Neural crest cell (in vitro differentiated cells): Measurements from ENCODE around the gene HTRA2. TPM values are rescaled to one million over a fixed set of nuclear protein-coding genes. Genes with fewer than 3 reads are reported as not detected.
A peak's percentile ranks its signal among the peaks of the same experiment; 100 is the strongest.
"Not testable (repeated sequence)": the region's sequence is repeated elsewhere in the genome, so short reads cannot be mapped to it uniquely, and the experiment has no call there.

ENCODE experiments used
- DNase-seq: peaks from one replicate; pipeline ENCODE4 v3.0.0; 2021; ENCODE audit warnings: low read depth, mixed read lengths, low spot score
- H3K27ac Mint-ChIP-seq: one replicate; pipeline ENCODE4 v1.8.0; 2021; ENCODE audit warnings: mild to moderate bottlenecking, mixed read lengths; ENCODE audit not compliant: unreplicated experiment
- H3K27me3 Mint-ChIP-seq: 2 replicates; pipeline ENCODE4 v1.8.0; 2021; ENCODE audit warnings: low read depth, mild to moderate bottlenecking, mixed read lengths
- H3K36me3 Mint-ChIP-seq: 2 replicates; pipeline ENCODE4 v1.8.0; 2021; ENCODE audit warnings: low read depth, mild to moderate bottlenecking, mixed read lengths
- H3K4me1 Mint-ChIP-seq: 2 replicates; pipeline ENCODE4 v1.8.0; 2021; ENCODE audit warnings: mixed read lengths
- H3K4me3 Mint-ChIP-seq: one replicate; pipeline ENCODE4 v1.8.0; 2021; ENCODE audit warnings: mild to moderate bottlenecking, mixed read lengths
- H3K9me3 Mint-ChIP-seq: 2 replicates; pipeline ENCODE4 v1.8.0; 2021; ENCODE audit warnings: mixed read lengths
- CTCF ChIP-seq: fragments of 200-600 bp; sonication (generic); conservative IDR thresholded peaks from 2 replicates; pipeline ENCODE4 v1.5.0; 2021; ENCODE audit warnings: antibody characterized with exemption, mild to moderate bottlenecking
- total RNA-seq: library from RNA; stranded (reverse); gene quantifications from 2 replicates; pipeline ENCODE4 v1.2.1, GENCODE V29; 2021

HTRA2 gene
- total RNA-seq, 1 donor from 2014 or later, result 44.7 TPM

GRCh38 chr2:74556159-74556558 is 26.4 kb downstream of the HTRA2 start:
- H3K27me3 Mint-ChIP-seq, result peaks cover 19% of the 10 kb centered on the region
- no peaks in the 10 kb centered on the region for H3K9me3 Mint-ChIP-seq
- H3K36me3 Mint-ChIP-seq, result peaks cover 7% of the 10 kb centered on the region
- H3K4me1 Mint-ChIP-seq, result peaks cover 25% of the 10 kb centered on the region
- TF ChIP-seq CTCF, result no peak
- H3K27ac Mint-ChIP-seq, result peak overlapping the region; percentile 75
- H3K4me3 Mint-ChIP-seq, result peak overlapping the region; percentile 72
- DNase-seq, result no peak

DNA sequence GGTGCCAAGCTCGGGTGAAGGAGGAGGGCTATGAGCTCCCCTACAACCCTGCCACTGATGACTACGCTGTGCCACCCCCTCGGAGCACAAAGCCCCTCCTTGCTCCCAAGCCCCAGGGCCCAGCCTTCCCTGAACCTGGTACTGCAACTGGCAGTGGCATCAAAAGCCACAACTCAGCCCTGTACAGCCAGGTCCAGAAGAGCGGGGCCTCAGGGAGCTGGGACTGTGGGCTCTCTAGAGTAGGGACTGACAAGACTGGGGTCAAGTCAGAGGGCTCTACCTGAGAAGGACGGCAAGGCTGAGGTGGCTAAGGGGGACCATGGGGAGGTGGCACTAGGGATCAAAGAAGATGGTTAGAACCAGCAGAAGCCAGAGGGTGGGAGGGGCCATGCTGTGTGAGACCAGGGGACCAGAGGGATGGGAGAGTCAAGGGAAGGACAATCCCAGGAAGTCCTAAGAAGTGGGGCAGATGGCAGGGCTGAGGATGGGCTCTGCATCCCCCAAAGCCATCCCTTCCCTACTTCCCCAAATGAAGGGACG is 27.2 kb downstream of the HTRA2 start:
- Mint-ChIP-seq H3K4me1 (peaks cover 18% of the 10 kb centered on the region), H3K27ac (peak overlapping the region; percentile 57), H3K36me3 (peaks cover 1% of the 10 kb centered on the region), H3K9me3 (no peaks in the 10 kb centered on the region), H3K27me3 (peaks cover 26% of the 10 kb centered on the region), H3K4me3 (peak overlapping the region; percentile 72)
- DNase-seq, result no peak
- TF ChIP-seq CTCF, result no peak

DNA sequence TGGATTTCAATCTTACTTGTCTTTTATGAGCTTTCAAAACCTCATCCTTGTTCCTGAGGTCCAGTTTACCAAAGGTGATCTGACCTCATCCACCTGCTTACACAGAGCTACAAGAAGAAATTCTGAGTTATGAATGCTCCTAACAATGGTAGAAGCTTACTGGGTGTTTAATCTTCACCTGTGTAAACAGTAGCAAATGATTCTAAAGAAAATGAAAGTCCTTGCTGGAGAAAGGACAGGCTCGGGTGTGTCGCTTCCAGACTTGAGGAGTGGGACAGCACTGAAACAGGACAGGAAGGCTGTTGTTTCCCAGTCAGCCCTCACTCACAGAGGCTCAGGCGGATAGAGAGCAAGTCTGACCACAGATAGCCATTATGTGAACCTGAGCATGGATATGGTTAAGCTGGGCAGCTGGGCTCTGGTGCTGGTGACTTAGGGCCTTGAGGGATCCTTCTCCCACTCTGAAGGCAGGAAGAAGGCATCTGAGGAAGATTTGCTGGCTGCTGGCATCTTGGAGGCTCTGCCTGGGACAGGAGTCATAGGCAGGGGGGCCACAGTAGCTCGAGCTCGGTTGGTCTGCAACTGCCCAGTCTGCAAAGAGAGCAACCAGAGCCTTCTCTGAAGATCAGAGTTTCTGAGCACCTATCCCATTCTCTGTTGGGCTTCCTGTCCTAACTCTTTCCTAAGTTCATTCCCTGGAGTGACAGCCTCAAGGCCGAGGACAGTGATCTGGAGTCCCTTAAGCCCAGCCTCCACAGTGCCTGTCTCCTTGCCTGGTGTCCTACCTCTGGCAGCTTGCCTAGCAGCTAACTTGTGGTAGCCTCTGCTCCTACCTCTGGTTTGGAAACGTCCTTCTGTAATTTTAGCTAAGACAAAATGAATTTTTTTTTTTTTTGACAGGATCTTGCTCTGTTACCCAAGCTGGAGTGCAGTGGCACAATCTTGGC is 28.8 kb downstream of the HTRA2 start:
- Mint-ChIP-seq H3K36me3 (no peaks in the 10 kb centered on the region), H3K4me3 (peak overlapping the region; percentile 47)

DNA sequence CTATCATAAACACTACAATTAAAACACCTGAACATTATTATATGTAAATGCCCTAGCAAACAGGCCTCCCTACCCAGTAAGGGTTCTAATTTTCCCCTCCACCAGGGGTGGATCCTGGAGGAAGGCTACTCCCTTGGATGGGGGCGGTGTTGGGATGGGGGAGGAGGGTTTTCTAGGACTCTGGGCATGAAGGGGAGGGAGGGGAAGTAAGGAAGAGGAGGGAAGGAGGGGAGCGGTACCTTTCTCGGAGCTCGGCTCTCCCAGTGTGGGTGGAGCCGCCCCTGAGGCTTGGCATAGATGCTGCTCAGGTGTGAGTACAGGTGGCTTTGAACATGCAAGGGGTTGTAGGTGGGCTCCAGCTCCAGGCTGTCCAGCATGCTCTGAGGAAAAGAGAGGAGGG is 30.2 kb downstream of the HTRA2 start:
- Mint-ChIP-seq H3K27me3 (peaks cover 42% of the 10 kb centered on the region), H3K4me3 (no peak overlapping the region), H3K27ac (peak overlapping the region; percentile 89), H3K4me1 (no peaks in the 10 kb centered on the region), H3K9me3 (no peaks in the 10 kb centered on the region), H3K36me3 (no peaks in the 10 kb centered on the region)
- TF ChIP-seq CTCF, result no peak
- no peak for DNase-seq

More for the DNA sequence above, 28.8 kb downstream of the HTRA2 start:
- Mint-ChIP-seq H3K9me3 (no peaks in the 10 kb centered on the region), H3K27ac (no peak overlapping the region), H3K4me1 (peaks cover 3% of the 10 kb centered on the region), H3K27me3 (peaks cover 33% of the 10 kb centered on the region)
- TF ChIP-seq CTCF, result no peak
- no peak for DNase-seq

DNA sequence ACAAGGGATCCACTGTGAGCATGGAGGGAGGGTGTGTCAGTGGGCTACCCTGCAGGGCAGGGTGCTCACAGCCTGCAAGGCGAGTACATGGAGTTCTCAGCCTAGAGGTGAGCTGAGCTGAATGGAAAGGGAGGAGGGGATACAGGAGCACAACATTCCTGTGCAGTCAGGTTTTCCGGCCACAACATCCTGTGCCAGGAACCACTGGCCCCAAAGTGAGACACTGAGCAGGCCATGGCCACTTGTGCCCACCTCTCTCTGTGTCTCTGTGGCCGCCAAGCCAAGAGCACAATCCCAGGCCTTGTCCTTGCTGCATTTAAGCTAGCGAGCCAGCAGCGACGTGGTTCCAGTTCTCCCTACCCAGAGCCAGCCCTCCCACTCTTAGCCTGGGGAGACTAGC is 30.9 kb downstream of the HTRA2 start:
- Mint-ChIP-seq H3K9me3 (no peaks in the 10 kb centered on the region), H3K4me3 (peak overlapping the region; percentile 16), H3K27me3 (peaks cover 40% of the 10 kb centered on the region), H3K27ac (no peak overlapping the region), H3K36me3 (no peaks in the 10 kb centered on the region), H3K4me1 (no peaks in the 10 kb centered on the region)
- TF ChIP-seq CTCF, result no peak
- no peak for DNase-seq

GRCh38 chr2:74561022-74561421 is 31.3 kb downstream of the HTRA2 start:
- H3K4me3 Mint-ChIP-seq, result not testable (repeated sequence)

More at GRCh38 chr2:74561022-74561421, 31.3 kb downstream of the HTRA2 start:
- not testable (repeated sequence) for H3K4me1 Mint-ChIP-seq, H3K9me3 Mint-ChIP-seq, H3K36me3 Mint-ChIP-seq, DNase-seq, H3K27ac Mint-ChIP-seq
- peaks cover 45% of the 10 kb centered on the region for H3K27me3 Mint-ChIP-seq
